Dermis blood vessel endothelial cell (primary cell): ENCODE results near the gene GSK3A. TPM values are rescaled to one million over a fixed set of nuclear protein-coding genes. Genes with fewer than 3 reads are reported as not detected.
"Not testable (repeated sequence)": the region's sequence is repeated elsewhere in the genome, so short reads cannot be mapped to it uniquely, and the experiment has no call there.

Experiments used
- DNase-seq: peaks from one replicate; pipeline ENCODE4 v3.0.0; 2010
- total RNA-seq: library from RNA; depleted of rRNA; stranded (reverse); fragments of >200 nt; gene quantifications from 2 replicates; pipeline ENCODE4 v1.2.3, GENCODE V29; 2014

The GSK3A gene
- total RNA-seq, 1 donor from 2014 or later, result 16.7 TPM

DNA sequence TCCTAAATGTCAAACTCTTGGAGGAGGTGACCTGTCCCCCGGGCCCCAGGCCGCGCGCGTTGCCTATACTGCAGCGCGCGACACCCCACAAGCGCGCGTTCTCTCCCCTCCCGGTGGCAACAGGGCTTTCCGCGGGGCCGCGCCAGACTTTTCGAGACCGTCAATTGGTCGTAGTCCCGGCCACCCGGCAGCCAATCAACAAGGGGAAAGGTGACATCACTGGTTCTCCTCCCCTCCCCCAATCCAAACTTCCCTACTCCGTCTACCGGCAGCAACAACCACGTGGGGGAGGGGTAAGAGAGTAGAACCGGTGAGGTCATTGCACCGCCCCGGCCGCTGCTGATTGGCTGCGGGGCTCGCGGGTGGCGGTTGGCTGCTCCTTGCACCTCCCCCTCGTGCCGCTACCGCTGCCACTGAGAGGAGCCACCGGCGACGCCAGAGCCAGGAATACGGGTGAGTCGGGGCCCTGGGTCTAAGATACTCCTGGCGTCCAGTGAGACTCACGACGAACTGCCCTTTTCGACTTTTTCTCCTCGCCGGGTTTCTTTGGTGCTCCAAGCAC is 25.8 kb upstream of the GSK3A start:
- DNase-seq, result peak; percentile 100

DNA sequence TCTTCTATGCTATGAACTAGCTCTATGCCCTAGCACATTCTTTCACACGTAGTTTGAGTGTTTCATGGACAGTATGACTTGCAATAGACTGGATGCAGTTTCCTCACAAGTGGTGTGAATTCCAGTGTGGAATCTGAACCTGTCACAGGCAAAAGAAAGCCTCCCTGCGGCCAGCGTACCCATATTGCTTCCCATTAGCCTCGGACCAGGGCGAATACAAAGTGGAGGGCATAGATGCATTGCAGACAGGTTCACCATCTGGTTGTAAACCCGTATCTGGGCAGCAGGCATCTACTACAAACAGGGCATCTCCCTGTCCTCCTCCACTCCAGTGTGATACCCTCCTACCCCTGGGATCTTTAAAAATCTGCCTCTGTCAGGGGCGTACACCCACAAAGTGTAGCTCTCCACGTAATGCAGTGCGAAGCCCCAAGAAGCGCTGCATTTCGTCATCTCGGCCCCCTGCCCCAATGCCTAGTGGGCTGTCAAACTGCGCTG is 25.3 kb upstream of the GSK3A start:
- DNase-seq, result peak; percentile 18

- not testable (repeated sequence) for DNase-seq
Measured at GRCh38 chr19:42266928-42267603, 24.7 kb upstream of the GSK3A start.

GRCh38 chr19:42266105-42266504 is 23.7 kb upstream of the GSK3A start:
- not testable (repeated sequence) for DNase-seq

DNA sequence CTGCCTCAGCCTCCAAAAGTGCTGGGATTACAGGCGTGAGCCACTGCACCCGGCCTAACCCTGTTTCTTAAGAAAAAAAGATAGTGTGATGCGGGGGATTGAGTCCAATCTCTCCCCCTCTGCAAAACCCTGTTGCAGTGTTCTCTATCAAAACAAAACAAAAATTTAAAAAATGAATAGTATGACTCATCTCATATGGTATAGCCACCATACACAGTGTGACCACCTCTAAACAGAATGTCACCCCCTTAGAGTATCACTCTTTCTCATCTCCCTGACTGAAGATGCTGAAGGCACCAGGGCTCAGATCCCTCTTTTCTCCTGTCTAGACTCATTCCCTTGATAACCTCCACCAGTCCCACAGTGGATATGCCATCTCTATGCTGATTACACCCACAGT is 19.4 kb upstream of the GSK3A start:
- no peak for DNase-seq

GRCh38 chr19:42257842-42258241 is 15.4 kb upstream of the GSK3A start:
- not testable (repeated sequence) for DNase-seq

DNA sequence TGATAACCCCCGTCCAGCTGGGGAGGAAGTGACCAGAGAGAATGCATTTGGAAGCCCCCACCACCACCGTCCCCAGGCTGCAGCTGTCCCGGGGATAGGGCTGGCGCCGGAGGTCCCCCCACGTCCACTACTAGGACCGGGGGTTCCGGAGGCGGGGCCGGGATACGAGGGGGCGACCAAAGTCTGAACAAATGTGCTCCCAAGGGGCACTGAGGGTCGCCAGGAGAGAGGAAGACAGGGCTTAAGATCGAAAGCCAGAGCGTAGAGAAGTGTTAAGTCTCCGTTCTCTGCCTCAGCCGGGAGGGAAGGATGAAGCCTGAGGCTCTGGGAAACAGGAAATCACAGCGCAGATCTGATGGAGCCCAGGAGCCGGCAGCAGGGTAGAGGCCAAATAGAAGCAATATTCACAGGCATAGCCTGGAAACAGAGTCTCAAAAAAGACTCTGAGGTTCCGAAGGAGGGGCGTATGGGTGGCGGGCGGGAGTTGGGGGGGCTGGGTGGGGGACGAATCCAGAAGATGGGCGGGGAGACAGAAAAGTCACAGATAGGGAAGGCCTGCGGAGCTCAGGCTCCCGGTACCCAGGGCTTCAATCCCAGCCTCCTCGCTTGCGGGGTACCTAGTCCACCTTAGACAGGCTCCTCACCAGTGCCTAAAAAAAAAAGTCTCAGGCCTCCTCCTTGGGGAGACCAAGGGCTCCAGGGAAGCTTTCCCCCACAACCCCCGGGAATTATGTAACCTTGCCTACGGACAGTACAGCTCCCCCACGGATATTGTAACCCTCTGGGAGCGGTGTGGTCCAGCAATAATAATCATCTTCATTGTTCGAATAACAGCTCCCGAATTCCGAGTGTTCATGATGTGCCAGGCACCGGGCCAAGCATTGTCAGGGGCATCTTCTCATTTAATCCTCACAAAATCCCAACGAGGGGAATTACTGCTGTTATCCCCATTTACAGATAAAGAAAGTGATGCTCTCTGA is 13.7 kb upstream of the GSK3A start:
- DNase-seq, result peak; percentile 70

DNA sequence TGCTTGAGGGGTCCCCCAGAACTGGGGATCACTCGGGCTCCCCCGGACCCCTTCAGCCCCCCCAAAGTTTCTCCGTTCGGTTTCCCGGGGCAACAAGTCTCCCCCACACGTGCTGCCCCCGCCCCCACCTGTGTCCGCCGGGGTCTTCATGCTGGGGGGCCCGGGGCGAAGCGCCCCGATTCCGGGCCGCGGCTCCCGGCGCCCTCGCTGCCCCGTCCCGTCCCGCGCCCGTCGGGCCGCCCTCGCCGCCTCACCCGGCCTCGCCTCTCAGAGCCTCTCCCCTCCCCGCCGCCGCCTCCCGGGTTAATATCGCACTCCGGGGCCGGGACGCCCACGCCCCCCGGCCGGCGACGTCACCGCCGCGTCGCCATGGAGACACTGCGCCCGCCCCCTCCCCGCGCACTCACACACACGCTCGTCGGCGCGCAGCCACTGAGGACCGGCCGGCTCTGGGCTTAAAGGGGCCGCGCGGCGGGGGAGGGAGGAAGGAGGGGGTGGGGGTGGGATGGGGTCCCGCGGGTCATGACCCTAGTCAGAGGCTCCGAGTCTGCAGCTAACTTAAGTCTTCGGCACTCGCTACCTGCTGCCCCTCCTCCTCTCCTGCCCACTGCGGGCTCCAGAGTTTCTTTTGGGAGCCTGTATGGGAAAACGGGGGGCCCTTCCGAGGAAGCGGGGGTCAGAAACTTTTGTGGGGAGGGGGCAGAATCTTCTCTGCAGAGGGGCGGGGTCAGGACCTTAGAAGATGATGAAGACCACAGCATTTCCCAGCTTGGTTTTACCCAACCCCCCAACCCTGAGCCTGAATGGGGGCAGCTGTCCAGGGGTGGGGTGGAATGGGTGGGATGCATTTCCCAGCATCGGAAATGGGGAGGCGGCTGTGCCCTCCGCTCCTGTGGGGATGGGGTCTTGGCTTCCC is 12.7 kb upstream of the GSK3A start, which contains the start of gene ERF:
TSS of gene ERF (minus strand) at position 279 of the 916 bp plus-strand sequence. CDS start at position 150, 129 bp downstream.
- peak; percentile 96 for DNase-seq

DNA sequence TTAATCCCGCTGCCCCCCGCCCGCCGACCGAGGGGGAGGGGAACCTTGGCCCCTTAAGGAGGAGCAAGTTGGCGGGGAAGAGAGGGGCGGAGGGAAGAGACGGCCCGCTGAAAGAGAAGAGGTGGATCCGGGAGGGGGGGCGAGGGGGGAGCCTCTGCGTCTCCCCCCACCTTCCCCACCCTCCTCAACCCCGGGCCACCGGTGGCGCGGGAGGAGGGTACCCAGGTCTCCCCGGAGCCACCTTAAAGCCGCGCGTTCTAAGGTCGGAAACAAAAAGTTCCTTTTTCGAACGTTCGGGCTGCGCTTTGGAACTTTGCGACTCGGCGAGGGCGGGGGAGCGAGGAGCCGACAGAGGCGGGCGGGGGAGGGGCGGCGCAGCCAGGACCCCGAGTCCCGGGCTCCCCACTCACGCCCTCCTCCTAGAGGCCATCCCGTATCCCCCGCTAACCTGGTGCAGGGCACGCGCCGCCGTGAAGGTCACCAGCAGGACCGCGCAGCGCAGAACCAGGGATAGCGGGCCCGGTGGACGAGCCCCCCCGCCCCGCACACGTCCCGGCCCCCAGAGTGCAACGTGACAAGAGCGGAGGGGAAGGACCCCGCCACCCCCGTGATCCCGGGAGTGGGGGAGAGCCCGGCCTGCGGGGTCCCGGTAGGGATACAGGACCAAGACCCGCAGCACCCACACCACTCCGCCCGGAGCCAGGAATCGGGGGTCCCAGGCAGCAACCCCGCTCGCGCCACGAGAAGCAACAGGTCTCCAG is 11.9 kb upstream of the GSK3A start:
- DNase-seq, result peak; percentile 71

DNA sequence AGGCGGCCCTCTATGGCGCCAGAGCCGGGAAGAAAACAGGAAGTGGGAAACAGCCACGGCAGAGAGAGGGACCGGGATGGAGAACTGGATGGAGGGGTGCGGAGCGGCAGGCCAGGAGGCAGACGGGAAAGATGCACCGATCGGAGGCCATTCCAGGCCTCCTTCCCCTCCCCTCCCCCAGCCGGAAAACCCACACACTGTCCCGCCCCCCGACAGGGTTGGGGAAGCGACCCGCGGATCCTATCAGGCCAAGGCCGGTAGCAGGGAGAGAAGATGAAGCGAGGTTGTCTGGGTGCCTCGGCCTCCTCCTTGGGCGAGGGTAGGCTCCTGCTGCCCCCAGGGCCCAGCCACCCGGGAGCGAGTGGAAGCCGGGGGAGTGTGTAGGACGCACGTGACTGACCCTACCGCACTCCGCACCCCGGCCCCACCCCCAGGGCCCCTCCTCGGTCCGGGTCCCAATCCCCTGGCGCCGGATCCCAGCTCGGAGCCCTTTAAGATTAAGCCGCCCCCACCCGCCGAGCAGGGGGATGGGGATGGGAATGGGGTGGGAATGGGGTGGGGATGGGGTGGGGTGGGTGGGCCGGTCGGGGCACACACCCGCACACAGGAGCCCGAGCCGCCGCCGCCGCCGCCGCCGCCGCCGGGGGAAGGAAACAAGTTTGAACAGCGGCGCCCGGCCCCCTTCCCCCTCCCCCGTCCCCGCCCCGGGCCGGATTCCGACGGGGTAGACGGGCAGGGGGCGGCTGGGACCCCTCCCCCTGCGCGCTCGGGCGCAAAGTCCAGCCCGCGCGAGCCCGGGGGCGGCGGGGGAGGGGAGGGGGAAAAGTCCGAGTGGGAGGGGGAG is 11.1 kb upstream of the GSK3A start:
- DNase-seq, result peak; percentile 55

DNA sequence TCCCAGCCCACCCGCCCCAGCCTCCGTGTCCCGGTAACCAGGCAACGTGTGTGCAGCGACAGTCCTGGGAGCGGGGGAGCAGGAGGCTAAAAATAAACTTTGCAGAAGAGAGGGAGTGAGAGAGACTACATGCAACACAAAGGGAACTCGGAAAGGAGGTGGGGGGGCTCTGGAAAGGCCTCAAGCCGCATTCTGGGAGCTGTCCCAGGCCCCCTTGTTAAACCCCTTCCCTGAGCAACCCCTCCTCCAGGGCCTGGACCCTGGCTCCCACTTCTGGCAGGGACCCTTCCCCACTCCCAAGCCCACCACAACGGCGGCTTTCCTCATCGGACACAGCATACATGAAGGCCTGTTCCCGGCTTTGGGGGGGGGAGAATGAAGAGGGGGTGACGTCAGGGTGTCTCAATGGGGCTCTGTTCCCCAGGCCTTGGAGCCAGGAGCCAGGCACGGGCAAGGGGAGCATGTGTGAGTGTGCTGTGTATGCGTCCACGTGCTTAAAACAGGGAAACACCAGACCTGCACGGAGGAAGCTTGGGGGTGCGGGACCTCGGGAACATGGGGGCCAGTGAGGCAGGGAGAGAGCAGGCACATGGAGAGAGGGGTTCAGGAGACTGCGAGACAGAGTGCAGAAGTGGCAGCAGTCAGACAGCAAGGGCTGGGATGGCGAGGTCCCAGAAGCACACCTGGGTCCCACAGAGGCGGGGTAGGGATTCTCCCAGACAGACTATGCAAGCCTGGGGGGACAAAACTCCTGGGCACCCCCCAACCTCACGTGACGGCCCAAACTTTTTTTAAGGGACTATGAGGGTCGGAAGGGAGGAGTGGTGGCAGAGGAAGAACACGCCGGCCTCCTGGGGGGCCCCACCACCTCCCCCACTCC is 10.2 kb upstream of the GSK3A start:
- DNase-seq, result peak; percentile 37

GRCh38 chr19:42251572-42252358 is 9.4 kb upstream of the GSK3A start:
- no peak for DNase-seq

GRCh38 chr19:42250666-42251531 is 8.5 kb upstream of the GSK3A start:
- peak; percentile 56 for DNase-seq

DNA sequence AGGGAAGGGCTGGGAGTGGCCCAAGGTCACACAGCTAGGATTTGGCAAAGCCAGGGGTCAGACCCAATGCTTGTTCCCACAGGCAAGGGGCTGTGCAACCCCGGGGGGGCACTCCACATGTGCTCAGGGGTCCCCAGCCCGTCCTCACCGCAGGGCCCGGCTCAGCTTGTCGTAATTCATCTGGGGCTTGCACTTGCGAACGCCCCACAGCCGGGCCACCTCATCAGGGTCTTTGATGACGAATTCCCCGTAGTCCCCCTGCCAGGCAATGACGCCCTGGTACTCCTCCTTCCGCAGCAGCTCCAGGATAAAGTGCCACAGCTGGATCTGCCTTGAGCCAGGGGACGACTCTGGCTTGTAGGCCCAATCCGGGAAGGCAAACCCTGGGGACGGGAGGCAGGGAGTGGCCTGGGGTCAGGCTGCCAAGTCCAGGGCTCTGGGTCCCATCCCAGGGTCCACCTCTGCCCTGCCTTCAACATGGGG is 7.8 kb upstream of the GSK3A start:
- no peak for DNase-seq

GRCh38 chr19:42249769-42250168 is 7.4 kb upstream of the GSK3A start:
- no peak for DNase-seq

DNA sequence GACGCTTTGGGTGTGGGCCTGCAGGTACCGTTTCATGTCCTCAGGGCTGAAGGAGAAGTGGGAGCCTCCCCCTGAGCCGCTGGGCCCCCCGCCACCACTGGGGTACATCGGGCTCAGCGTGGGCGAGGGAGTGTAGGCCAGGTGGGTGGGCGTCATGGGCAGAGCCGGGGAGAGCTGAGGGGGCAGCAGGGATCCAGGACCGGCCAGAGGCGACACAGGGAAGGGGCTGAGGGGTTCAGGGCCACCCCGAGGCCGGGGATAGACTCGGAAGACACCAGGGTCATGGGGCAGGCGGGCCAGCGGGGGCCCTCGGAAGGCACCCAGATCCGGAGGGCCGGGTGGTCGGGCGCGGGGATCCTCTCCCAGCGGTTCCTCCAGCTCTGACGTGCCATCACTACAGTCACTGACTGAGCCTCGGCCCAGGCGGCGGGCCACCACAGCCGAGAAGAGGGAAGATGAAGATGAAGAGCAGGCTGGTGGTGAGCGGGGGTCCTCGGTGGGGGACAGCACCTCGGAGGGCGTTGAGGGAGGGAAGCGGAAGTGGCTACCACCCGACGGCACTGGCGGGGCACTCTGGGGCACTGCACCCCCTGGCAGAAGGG is 6.8 kb upstream of the GSK3A start:
- no peak for DNase-seq
